ENCODE data around the gene RFTN1. TPM values are rescaled to one million over a fixed set of nuclear protein-coding genes. Genes with fewer than 3 reads are reported as not detected.

Gene RFTN1
- total and polyA plus RNA-seq, 2 donors (not counting 3 experiments of a cell fraction or from before 2014, with no cell fraction given) = 40.3 to 43.3 TPM

DNA sequence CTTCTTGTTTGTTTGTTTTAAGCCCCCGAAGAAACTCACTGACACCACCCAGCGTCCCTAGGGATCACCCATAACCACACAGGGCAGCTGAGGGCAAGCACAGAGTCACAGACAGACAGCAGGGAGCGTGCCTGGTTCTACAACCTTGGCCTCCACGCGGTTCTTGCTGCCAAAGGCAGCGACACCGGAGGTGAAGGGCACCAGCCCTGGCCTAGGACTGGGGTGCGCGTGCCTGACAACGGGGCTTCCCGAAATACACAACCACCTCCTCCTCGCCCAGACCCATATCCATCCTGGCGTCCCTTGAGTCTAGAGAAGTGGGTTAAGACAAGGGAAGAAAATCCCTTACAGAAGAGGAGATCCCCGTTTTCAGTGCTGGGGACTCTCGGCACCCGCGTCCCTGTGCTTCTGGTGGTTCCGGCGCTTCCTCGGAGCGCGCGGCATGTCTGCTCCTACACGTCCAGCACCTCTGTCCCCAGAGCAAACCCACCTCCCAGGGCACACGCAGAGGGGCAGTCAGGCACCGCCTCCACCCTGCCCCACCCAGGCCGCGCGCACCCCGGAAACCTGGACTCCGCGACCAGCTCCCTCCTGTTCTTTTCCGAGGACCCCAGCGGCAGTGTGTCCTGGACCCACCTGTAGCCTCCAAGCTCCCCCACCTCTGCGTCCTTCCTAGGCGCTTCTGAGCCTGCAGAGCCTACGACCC lies 911 bp downstream of the RFTN1 start:
- Histone ChIP-seq H3K4me1 (ENCODE audit: control insufficient read depth, extremely low read depth, insufficient read depth, low read length) (peaks cover 25% of the 10 kb centered on the region), H3K9ac (replicated peaks; ENCODE audit: extremely low read depth, insufficient read depth, low read length) (peak overlapping the region; percentile 90), H3K27me3 (ENCODE audit: control insufficient read depth in 2 of 2, insufficient read depth in 2 of 2, low read length in 2 of 2) (no peaks in the 10 kb centered on the region), H3K36me3 (ENCODE audit: control insufficient read depth in 2 of 2, extremely low read depth in 1 of 2, insufficient read depth in 2 of 2, low read length in 2 of 2) (no peaks in the 10 kb centered on the region), H2AFZ (ENCODE audit: low read depth, low read length) (peak overlapping the region; percentile 96), H3K4me3 (replicated peaks in 1 of 3; ENCODE audit: insufficient read depth in 1 of 3, low read depth in 1 of 3, low read length in 3 of 3) (peak overlapping the region; percentile 78 to 88 (median 83)), H4K20me1 (replicated peaks; ENCODE audit: control insufficient read depth, extremely low read depth, insufficient read depth, low read length) (no peaks in the 10 kb centered on the region), H3K27ac (ENCODE audit: insufficient read depth, low read depth, low read length) (peak overlapping the region; percentile 54), H3K9me3 (replicated peaks; ENCODE audit: control insufficient read depth, insufficient read depth, low read length) (no peaks in the 10 kb centered on the region), H3K9me1 (replicated peaks; ENCODE audit: control insufficient read depth, extremely low read depth, insufficient read depth, low read length) (no peaks in the 10 kb centered on the region), H3K4me2 (ENCODE audit: insufficient read depth, low read length) (peak overlapping the region; percentile 76), H3K79me2 (ENCODE audit: control insufficient read depth, insufficient read depth, low read length) (peaks cover 47% of the 10 kb centered on the region)
- dilution Hi-C loops (cut with MboI; ENCODE audit: extremely low pct_ligation_motif_present, low sequenced_read_pairs) = no loop called here
- CTCF ChIA-PET = interaction anchor here (0.5 to 2.8 kb wide), 13 partner anchors 15 to 1044 kb away, joined by 3 to 18 read pairs (median 5); no protein-coding TSS in a partner anchor
- FAIRE-seq (peak; percentile 63), DNase-seq (ENCODE audit: low read depth, low spot score) (peak; percentile 35)
- intact Hi-C loops (cut with micrococcal nuclease) = loop anchor here (1.0 kb wide), 4 partner anchors 17 to 247 kb away; partner anchors contain the start of gene OXNAD1
- TF ChIP-seq POLR2AphosphoS5 (IDR thresholded peaks at IDR 0.05; ENCODE audit: insufficient read depth, low read depth, low read length) (peak; percentile 1), FOS (IDR thresholded peaks at IDR 0.05; ENCODE audit: borderline replicate concordance, insufficient read depth, low read length) (peak; percentile 1), POLR2A (IDR thresholded peaks at IDR 0.05; ENCODE audit: low read depth, low read length) (no peak)
- TSS peak; percentile 32 for BruUV-seq (replicated peaks)
- POLR2A ChIA-PET = interaction anchor here (1.4 kb wide), 1 partner anchor 36 kb away, joined by 3 read pairs; no protein-coding TSS in a partner anchor

DNA sequence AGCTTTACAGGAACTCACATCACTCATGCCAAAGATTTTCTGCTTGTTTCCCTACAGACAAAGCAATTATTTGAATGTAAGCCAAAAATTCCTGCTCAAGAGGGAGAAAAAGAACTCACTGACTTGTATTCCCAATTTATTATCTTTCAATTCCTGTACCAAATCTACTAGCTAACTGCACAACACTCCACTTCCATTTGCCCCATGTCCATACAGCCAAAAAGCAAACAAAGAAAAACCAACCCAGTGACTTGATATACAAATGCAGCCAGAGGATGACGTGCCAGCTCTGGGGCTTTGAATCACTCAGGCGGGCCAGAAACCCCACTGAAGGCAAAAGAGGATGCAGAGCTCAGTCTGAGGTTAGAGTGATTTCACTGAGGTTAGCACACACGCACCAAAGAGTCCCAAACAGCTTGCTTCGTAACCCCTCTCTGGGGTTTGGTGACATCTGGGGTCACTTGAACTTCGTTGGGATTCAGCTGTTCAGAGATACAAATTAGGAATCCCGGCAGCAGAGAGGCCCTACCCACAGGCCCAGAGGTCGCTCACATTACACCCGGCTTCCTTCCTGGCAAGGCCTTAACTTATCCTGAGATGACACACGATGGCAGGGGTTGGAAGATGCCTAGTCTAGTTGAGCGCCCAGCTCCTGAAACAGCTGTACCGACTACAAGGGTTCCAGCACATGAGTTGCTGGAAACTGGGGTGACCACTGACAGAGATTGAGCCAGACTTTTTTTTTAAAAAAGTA lies 1.6 kb downstream of the RFTN1 start:
- FAIRE-seq = peak; percentile 86
- intact Hi-C loops (cut with micrococcal nuclease) = loop anchor here (1.0 kb wide), 5 partner anchors 10 to 247 kb away; partner anchors contain the start of gene OXNAD1

More for the DNA sequence above, 1.6 kb downstream of the RFTN1 start:
- H3K4me1 ChIP-seq (ENCODE audit: control insufficient read depth, extremely low read depth, insufficient read depth, low read length) = peaks cover 23% of the 10 kb centered on the region
- dilution Hi-C loops (cut with MboI; ENCODE audit: extremely low pct_ligation_motif_present, low sequenced_read_pairs) = no loop called here
- BruUV-seq (replicated peaks) = TSS peak; percentile 27
- ChIA-PET POLR2A (interaction anchor here (0.6 to 1.4 kb wide), 3 partner anchors 9 to 38 kb away, joined by 3 read pairs; no protein-coding TSS in a partner anchor), CTCF (interaction anchor here (0.5 to 2.8 kb wide), 14 partner anchors 16 to 1043 kb away, joined by 3 to 18 read pairs (median 4); no protein-coding TSS in a partner anchor)
- no peaks in the 10 kb centered on the region for H4K20me1 ChIP-seq (replicated peaks; ENCODE audit: control insufficient read depth, extremely low read depth, insufficient read depth, low read length)
- H2AFZ ChIP-seq (ENCODE audit: low read depth, low read length) = no peak overlapping the region
- no peaks in the 10 kb centered on the region for H3K27me3 ChIP-seq (ENCODE audit: control insufficient read depth in 2 of 2, insufficient read depth in 2 of 2, low read length in 2 of 2)
- peak; percentile 83 for DNase-seq (ENCODE audit: low read depth, low spot score)
- no peaks in the 10 kb centered on the region for H3K36me3 ChIP-seq (ENCODE audit: control insufficient read depth in 2 of 2, extremely low read depth in 1 of 2, insufficient read depth in 2 of 2, low read length in 2 of 2)
- peaks cover 54% of the 10 kb centered on the region for H3K79me2 ChIP-seq (ENCODE audit: control insufficient read depth, insufficient read depth, low read length)
- H3K9me1 ChIP-seq (replicated peaks; ENCODE audit: control insufficient read depth, extremely low read depth, insufficient read depth, low read length) = no peaks in the 10 kb centered on the region
- peak overlapping the region; percentile 76 for H3K4me2 ChIP-seq (ENCODE audit: insufficient read depth, low read length)
- peak overlapping the region in 2 of 3 experiments; percentile 78 to 88 for H3K4me3 ChIP-seq (replicated peaks in 1 of 3; ENCODE audit: insufficient read depth in 1 of 3, low read depth in 1 of 3, low read length in 3 of 3)
- TF ChIP-seq EZH2 (IDR thresholded peaks at IDR 0.05; ENCODE audit: borderline replicate concordance, low read depth, low read length, severe bottlenecking) (no peak), POLR2AphosphoS5 (IDR thresholded peaks at IDR 0.05; ENCODE audit: insufficient read depth, low read depth, low read length) (peak; percentile 33), FOS (IDR thresholded peaks at IDR 0.05; ENCODE audit: borderline replicate concordance, insufficient read depth, low read length) (peak; percentile 17), JUN (IDR thresholded peaks at IDR 0.05; ENCODE audit: borderline replicate concordance, insufficient read depth, insufficient read length, low read depth) (peak; percentile 3)
- H3K9me3 ChIP-seq (replicated peaks; ENCODE audit: control insufficient read depth, insufficient read depth, low read length) = no peaks in the 10 kb centered on the region
- H3K27ac ChIP-seq (ENCODE audit: insufficient read depth, low read depth, low read length) = peak overlapping the region; percentile 54
- H3K9ac ChIP-seq (replicated peaks; ENCODE audit: extremely low read depth, insufficient read depth, low read length) = peak overlapping the region; percentile 90
